GM12892 (cell line): ENCODE results near the gene SRC.

Source experiments
- DNase-seq: peaks from one replicate; pipeline ENCODE4 v3.0.0; 2011; ENCODE audit not compliant: insufficient read length
- FAIRE-seq: peaks from 2 replicates; lab custom pipeline; 2011; peaks lifted over from hg19 to GRCh38; lab: Jason Lieb, UNC
- POLR2A ChIP-seq: IDR thresholded peaks from 2 replicates; pipeline ENCODE4 v1.6.1; 2011; ENCODE audit warnings: low read depth, low read length, control low read depth
- POLR2AphosphoS5 ChIP-seq: IDR thresholded peaks from 2 replicates; pipeline ENCODE4 v1.6.1; 2011; ENCODE audit warnings: low read depth, low read length, control low read depth
- TAF1 ChIP-seq: IDR thresholded peaks from 2 replicates; pipeline ENCODE4 v1.6.1; 2011; ENCODE audit warnings: low read depth, mild to moderate bottlenecking, control low read depth, low read length, borderline replicate concordance

The SRC gene

GRCh38 chr20:37373020-37373598, 27.2 kb downstream of the SRC start:
- FAIRE-seq (peak; percentile 54), DNase-seq (no peak)
- no peak for TF ChIP-seq TAF1
- no peak for TF ChIP-seq POLR2AphosphoS5
- no peak for TF ChIP-seq POLR2A

- TF ChIP-seq POLR2AphosphoS5 = no peak
- DNase-seq (no peak), FAIRE-seq (peak; percentile 67)
Observed at GRCh38 chr20:37375227-37375626, 29.3 kb downstream of the SRC start.

GRCh38 chr20:37376324-37376723, 30.4 kb downstream of the SRC start:
- no peak for FAIRE-seq
- TF ChIP-seq POLR2A (no peak), POLR2AphosphoS5 (no peak), TAF1 (no peak)
- no peak for DNase-seq

GRCh38 chr20:37376791-37377190, 30.9 kb downstream of the SRC start:
- FAIRE-seq = peak; percentile 27
- DNase-seq = no peak
- TF ChIP-seq POLR2AphosphoS5 (no peak), POLR2A (no peak), TAF1 (no peak)

- no peak for DNase-seq
- peak; percentile 42 for FAIRE-seq
- TF ChIP-seq POLR2AphosphoS5 (no peak), TAF1 (no peak), POLR2A (no peak)
Observed at GRCh38 chr20:37377346-37378081, 31.6 kb downstream of the SRC start.

GRCh38 chr20:37378420-37378784, 32.5 kb downstream of the SRC start:
- DNase-seq (no peak), FAIRE-seq (no peak)
- TF ChIP-seq POLR2AphosphoS5 = no peak
- TF ChIP-seq TAF1 = no peak
- no peak for TF ChIP-seq POLR2A

- DNase-seq (no peak), FAIRE-seq (no peak)
- no peak for TF ChIP-seq POLR2A
- TF ChIP-seq TAF1 = no peak
- no peak for TF ChIP-seq POLR2AphosphoS5
Observed at GRCh38 chr20:37378785-37379598, 33.1 kb downstream of the SRC start.

- TF ChIP-seq POLR2AphosphoS5 = no peak
- no peak for TF ChIP-seq POLR2A
- TF ChIP-seq TAF1 = no peak
- no peak for FAIRE-seq
- no peak for DNase-seq
Observed at GRCh38 chr20:37379967-37380828, 34.3 kb downstream of the SRC start.

- no peak for FAIRE-seq
- no peak for DNase-seq
- TF ChIP-seq POLR2AphosphoS5 (no peak), TAF1 (no peak), POLR2A (no peak)
Observed at GRCh38 chr20:37380864-37381579, 35.1 kb downstream of the SRC start.

- DNase-seq (no peak), FAIRE-seq (no peak)
- TF ChIP-seq TAF1 (no peak), POLR2A (no peak), POLR2AphosphoS5 (no peak)
Observed at GRCh38 chr20:37381621-37382471, 35.9 kb downstream of the SRC start.
